NAMALWA (cell line): Measurements from ENCODE around the gene ITGB7.

Experiments
- DNase-seq: peaks from one replicate; pipeline ENCODE4 v3.0.0-alpha.2; 2015; ENCODE audit warnings: low spot score

ITGB7 gene, protein sequence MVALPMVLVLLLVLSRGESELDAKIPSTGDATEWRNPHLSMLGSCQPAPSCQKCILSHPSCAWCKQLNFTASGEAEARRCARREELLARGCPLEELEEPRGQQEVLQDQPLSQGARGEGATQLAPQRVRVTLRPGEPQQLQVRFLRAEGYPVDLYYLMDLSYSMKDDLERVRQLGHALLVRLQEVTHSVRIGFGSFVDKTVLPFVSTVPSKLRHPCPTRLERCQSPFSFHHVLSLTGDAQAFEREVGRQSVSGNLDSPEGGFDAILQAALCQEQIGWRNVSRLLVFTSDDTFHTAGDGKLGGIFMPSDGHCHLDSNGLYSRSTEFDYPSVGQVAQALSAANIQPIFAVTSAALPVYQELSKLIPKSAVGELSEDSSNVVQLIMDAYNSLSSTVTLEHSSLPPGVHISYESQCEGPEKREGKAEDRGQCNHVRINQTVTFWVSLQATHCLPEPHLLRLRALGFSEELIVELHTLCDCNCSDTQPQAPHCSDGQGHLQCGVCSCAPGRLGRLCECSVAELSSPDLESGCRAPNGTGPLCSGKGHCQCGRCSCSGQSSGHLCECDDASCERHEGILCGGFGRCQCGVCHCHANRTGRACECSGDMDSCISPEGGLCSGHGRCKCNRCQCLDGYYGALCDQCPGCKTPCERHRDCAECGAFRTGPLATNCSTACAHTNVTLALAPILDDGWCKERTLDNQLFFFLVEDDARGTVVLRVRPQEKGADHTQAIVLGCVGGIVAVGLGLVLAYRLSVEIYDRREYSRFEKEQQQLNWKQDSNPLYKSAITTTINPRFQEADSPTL

DNA sequence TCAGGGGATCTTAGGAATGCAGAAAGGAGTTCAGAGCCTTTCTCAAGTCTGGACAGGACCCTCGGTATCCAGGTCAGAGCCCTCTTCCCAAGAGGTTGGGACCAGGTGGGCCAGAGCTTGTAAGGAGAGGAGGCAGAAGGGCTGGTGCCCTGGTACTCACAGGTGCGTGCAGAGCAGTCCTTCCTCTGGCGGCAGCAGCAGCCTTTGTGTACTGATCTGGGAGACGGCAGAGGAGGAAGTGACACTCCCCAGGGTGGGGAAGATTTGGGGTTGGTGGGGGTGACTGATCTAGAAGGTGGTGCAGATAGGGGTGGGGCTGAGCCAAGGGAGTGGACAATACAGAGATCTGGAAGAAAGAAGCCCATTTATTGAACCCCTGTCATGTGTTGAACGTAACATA lies at the start of gene ITGB7:
ITGB7 (minus strand) TSS at position 210 of the 400 bp plus-strand sequence. CDS start 6,808 bp downstream, outside the sequence.
- peak; percentile 70 for DNase-seq

DNA sequence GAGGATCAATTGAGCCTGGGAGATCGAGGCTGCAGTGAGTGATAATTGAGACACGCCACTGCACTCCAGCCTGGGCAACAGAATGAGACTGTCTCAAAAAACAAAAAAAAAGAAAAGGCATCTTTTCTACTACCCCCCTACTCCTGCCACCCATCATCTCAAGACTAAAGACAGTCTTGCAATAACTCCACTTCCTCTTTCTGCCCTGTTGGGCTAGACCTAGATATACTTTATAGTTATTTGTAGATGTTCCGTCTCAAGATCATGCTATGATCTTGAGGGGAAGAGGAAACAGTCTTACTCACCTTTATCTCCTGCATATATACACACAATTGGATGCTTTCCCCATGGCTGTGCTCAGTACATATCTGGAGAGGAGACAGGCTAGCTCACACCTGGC lies 48.9 kb upstream of the ITGB7 start:
- DNase-seq: peak; percentile 65

DNA sequence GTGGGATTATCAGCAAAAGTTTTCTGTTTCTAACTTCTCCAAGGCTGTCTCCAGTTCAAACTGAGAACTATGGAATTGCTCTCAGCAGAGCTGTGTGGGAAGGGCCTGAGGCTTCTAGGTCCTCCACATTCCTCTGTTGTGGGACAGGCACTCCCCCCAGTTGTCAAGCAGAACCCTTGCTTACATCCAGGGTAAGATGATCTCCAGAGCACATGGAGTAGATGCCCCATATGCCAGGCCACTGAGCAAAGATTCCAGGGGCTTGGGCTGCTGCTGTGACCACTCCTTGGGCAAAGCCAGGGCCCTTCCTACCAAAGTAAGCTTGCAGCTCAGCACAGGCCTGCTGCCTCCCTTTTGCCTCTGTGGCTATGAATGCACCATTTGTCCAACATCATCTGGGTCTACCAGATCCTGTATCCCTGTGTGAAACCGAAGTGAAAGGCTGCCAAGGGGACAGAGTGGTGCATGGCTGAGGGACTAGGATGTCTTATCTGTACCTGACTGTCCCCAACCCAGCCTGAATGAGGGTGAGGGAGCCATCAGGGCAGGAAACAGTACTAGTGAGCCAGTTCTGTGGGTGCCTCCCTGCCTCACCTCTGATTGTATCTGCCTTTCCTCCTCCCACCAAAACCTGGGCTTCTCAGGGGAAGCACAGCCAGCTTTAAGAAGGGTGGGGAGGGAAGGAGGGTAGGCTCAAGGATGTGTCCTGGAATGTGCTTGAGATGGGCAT lies 47.9 kb upstream of the ITGB7 start:
- no peak for DNase-seq

DNA sequence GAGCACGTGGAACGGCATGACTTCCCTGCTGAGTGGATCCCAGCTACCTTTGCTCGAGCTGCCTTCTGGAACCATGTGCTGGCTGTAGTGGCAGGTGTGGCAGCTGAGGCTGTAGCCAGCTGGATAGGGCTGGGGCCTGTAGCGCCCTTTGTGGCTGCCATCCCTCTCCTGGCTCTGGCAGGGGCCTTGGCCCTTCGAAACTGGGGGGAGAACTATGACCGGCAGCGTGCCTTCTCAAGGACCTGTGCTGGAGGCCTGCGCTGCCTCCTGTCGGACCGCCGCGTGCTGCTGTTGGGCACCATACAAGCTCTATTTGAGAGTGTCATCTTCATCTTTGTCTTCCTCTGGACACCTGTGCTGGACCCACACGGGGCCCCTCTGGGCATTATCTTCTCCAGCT lies 46.2 kb upstream of the ITGB7 start:
- DNase-seq: no peak

GRCh38 chr12:53252349-53252916 lies 45.4 kb upstream of the ITGB7 start:
- DNase-seq: no peak

DNA sequence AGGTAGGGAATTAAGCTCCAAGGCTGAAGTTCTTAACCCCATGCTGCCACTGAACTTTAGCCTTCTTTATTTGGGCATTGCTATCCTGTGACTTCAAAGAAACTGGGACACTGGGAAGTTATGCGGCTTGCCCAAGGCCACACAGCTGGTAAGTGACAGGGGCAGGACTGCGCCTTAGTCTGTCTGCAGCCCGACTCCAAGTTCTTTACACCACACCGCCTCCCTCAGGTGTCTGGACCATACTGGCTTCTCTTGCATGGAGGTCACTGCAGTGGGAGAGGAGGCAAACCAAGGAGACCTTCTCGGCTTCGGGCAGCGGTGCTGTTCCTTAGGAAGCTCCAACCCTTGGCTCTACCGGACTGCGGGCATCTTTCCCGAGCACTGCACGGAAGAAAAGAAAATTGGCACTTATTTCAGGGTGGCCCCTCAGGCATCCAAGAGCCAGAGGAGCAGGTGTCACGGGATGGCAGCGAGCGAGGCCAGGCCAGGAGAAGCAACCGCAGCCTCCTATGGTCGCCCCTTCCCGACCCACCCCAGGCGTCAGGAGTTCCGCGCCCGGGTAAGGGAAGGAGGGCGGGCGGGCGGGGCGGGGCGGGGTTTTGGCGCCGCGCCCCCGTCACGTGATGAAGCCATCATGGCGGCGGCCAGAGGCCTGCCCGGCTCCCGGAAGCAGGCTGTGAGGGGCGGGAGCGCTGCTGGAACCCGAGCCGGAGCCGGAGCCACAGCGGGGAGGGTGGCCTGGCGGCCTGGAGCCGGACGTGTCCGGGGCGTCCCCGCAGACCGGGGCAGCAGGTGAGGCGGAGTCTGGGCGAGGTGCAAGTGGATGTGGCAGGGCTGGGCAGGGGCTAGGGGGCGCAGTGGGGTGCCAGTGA lies 44.7 kb upstream of the ITGB7 start:
- DNase-seq: peak; percentile 79

- DNase-seq: no peak
Measured at GRCh38 chr12:53245286-53245685, 38.2 kb upstream of the ITGB7 start.

DNA sequence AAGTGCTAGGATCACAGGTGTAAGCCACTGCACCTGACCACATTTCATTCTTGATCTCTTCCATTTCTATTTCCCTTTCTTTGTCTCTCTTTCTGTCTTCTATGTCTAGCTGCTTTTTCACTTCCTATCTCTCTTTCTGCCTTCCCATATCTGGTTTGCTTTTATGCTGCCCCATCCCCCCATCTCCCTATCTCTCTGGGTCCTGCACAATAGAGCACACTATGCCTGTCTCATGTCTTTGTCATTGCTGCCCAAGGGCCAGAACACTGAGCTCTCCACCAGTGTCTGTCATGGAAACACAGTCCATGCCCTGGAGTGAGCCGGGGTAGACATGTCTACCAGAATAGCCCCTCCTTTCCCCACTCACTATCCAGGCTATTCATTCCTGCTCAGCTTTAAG lies 37.3 kb upstream of the ITGB7 start:
- DNase-seq: no peak

GRCh38 chr12:53241623-53242412 lies 34.8 kb upstream of the ITGB7 start:
- no peak for DNase-seq

DNA sequence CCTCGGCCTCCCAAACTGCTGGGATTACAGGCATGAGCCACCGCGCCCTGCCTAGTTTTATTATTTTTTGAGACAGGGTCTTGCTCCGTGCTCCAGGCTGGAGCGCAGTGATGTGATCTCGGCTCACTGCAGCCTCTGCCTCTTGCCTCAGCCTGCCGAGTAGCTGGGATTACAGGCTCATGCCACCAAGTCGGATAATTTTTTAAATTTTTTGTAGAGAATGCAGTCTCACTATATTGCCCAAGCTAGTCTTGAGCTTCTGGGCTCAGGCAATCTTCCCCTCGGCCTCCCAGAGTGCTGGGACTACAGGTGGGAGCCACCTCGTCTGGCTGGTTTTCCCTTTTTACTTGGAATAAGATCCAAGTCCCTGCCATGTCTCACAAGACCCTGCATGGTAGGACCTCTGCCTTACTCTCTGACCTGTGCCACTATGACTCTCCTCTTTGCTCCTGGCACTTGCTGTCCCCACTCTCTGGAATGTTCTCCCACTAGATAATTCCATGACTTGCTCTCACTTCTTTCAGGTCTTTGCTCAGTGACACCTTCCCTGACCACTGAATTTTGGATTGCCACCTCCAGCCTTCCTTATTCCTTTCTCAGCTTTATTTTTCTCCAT lies 32.7 kb upstream of the ITGB7 start:
- no peak for DNase-seq

DNA sequence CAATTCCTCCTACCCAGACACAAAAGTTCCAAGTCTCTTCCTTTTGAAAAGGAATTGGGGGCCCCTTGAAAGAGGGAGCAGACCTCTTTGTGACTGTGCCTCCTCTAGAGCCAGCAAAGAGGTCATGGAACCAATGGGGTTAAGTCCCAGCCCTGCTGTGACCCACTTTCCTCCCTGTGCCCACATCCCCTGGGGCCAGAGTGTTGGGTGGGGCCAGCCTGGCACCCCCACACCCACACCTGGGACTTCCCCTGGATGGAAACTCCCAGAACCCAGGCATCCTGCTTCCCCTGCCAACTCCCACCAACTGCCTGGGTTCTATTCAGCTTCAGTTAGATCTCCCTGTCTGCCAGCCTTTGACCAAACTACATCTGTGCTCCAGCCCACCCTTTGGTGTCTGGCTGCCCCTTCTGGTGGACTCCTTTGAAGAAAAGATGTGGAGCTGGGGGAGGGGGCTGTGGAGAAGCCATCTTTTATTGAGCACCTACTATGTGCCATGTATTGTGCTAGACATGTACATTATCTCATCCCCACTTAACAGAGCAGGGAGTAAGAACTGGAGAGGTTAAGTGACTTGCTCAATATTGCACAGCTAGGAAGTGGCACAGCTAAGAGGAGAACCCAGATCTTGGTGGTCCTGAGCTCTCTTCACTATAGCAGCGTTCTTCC lies 29.5 kb upstream of the ITGB7 start:
- no peak for DNase-seq

DNA sequence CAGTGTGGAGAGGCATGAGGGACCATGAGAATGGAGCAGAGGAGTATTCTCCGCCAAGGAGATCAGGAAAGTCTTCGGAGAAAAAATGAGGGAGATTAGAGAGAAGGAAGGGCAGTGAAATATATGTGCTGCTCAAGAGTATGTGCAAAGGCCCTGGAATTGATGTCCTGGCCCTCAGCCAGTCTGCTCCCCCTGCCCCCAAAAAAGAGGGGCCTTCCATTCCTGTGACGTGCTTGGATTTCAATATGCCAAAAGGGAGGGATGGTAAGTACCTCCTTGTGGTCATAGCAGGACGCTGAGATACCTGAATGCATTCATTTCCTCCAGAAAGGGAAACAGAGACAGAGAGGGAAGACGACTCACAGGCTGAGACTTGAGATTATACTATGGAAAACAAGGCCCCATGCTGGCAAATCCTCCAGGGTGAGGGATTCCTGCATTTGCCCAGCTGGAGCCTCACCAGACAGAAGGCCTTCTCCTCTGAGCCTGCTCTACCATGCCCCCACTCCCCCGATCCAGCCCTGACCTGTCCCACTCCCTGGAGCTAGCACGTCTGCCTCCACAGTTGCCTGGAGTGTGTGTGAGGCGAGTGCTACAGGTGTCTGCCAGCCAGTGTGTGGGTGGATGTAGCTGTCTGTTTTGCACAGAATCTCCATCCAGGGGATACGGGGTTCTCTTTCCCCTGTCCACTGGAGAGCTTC lies 28.8 kb upstream of the ITGB7 start:
- DNase-seq: no peak

GRCh38 chr12:53235164-53235563 lies 28.1 kb upstream of the ITGB7 start:
- no peak for DNase-seq

DNA sequence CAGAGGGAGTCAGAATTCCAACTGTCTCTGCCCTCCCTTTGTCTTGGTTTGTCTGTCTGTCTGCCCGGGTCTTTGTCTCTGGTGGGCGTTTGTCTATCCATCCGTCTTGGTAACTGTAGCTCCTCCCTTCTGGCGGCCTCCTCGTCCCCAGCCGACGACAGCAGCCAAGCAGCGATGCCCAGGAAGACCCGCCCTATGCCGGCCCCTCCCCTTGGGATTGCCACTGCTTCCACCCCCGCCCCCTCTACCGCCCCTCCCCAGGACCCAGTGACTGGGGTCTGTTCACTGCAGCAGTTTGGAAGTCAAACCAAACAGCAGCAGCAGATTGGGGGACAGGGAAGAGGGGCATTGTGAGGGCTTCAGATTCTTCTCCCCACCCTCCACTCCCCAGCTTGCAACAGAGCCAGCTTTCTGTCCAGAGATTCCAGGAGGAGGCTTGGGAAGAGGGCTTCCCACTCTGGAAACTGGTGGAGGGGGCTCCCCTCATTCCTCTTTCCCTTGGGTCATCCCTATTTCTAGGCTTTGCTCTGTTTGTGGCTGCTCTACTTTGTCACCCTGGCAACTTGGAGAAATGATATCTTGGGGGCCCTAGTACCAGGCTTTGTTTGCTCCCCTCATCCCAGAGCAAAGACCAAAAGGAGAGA lies 27.3 kb upstream of the ITGB7 start:
- DNase-seq: no peak

GRCh38 chr12:53233671-53234121 lies 26.6 kb upstream of the ITGB7 start:
- DNase-seq: no peak

DNA sequence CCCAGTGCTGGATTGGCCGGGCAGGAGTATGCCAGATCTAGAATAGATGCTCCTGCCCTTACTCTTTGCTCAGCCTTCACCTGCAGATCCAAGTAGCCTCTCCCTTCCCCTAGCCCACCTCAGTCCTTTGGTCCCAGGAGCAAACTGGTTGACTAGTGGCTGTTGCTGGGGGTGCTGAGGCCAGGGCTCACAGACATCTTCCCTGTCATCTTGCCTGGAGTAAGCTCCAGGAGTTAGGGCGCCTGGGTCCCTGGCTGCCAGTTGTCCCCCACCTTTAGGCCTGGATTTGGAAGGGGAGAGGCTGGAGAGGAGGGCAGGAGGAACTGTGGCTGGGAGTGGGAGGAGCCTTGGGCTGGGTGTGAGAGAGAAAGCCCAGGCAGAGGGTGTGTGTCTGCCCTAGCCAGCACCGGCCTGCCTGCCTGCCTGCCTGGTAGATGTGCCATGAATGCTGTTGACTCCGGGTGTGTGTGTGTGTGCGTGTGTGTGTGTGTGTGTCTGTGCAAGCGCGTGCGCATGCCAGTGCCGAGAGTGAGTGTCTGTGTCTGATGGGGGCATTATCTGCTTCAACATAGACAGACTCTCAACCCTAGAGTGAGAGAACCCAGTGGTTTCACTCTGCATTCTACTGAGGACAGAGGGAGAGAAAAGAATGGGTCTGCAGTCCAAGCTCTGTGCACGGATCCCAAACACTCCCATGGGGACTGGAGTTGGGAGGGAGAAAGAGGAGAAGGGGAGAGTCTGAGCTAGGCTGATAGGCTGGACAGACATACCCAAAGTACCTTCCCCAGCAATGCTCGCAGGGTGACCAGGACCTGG lies 25.8 kb upstream of the ITGB7 start:
- DNase-seq: no peak

DNA sequence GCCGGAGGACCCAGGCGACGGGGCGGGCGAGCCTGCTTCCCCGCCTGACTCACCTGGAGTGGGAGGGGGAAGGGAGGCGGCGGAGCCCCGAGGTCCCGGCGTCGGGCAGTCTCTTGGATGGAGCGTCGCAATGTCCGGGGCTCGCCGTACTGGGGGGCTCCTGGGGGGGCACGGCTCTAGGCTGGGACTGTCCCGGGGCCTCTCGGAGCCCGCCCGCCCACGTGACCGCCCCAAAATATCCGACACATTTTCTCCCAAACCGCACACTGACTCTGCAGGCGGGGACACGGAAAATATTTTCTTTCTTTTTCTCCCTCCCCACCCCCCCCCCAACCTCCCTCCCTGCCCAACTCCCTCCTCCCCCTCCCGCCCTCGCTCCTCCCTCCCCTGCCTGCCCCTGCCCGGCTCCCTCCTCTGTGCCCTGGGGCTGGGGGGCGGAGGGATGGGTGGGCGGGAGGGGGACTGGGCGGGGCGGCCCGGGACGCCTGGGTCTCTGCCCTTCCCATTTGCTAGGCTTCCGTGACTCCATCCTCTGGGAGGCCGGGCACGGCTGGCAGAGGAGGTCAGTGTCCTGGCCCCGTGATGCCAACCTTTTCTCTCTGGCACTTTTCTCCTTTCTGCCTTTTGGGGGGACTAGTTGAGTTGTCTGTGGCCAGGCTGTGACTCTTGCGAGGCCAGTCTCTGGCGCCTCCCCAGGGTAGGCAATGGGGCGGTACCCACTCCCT lies 25.0 kb upstream of the ITGB7 start, which contains the start of gene RARG:
RARG (minus strand) TSS at position 289 of the 725 bp plus-strand sequence. CDS start 4,664 bp downstream, outside the sequence.
- DNase-seq: peak; percentile 58
